COLO668 (cell line): Measurements from ENCODE around the gene CCL7.

Source experiments
- DNase-seq: peaks from one replicate; lab custom pipeline; 2025; ENCODE audit not compliant: unreplicated experiment; lab: John Stamatoyannopoulos, UW

Gene CCL7

DNA sequence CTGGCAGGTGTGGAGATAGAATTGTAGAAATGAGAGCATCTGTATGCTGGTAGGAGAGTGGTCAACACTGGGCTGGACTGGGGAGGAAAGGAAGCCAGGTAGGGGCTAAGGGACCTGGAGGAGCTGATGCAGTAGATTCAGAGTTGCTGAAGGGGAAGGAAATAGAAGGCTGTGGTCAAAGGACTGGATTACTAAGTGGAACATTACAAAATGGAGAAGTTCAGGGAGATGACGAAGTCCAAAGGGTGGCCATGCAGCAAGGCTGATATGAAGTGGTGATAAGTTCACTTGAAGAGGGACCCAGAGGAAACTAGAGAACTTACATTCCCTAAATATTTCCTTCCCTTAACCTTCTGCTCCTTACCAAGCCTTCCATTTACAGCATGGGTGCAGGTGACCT, 23.6 kb upstream of the CCL7 start:
- no peak for DNase-seq

DNA sequence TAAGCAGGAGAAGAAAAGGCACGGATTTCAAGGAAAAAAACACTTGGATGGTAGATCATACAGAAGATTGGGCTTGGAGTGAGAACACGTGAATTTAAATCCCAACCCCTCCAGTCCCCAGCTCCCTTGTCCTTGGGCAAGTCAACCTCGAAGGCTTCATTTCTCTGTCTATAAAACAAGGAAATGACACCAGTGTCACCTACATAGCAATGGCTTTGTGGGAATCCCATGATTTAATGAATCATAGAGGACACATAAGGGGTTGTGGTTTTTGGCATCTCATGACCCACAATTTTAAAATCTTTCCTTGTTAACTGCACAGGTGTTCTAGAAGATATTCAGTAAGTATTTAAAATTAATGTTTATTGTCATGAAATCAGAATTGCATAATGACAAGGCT, 23.1 kb upstream of the CCL7 start:
- DNase-seq, result no peak

DNA sequence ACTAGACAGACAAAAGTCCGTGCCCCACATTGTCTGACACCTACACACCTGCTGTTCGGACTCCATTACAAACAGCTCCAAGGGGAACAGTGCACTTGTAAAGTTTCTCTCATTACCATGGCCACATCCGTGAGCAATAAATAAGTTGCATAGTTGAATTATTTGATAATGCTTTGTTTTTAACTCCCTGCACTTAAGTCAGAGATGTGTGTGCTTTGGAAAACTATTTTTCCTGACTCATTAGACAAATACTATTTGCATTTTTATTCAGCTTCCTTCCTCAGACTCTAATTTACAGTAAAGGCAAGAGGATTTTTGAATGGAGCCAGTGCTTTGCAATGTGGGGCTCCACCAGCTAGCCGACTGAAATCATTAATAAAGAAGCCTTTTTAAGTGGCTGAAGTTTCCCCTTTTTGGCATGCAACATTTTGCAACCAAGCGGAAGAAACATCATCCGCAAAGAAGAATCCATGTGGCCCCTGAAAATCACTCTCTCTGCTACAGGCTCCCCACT, 21.5 kb upstream of the CCL7 start:
- no peak for DNase-seq

DNA sequence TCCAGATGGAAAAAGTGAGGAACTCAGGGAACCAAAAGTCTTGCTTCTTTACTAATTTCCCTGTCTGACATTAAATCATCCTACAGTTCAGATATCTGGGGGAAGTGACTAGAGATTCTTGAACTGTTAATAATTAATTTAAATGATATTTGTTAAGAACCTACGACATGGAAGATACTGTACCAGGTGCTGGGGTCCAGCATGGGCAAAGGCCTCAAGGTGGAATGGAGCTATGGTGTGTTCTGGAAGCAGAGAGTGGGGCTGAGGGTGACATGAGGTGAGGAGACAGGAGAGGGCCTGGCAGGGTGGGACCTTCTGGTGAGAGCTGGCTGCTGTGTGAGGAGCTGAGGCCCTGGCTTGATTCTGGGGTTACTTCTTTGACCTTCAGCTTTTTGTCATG, 21.0 kb upstream of the CCL7 start:
- no peak for DNase-seq

DNA sequence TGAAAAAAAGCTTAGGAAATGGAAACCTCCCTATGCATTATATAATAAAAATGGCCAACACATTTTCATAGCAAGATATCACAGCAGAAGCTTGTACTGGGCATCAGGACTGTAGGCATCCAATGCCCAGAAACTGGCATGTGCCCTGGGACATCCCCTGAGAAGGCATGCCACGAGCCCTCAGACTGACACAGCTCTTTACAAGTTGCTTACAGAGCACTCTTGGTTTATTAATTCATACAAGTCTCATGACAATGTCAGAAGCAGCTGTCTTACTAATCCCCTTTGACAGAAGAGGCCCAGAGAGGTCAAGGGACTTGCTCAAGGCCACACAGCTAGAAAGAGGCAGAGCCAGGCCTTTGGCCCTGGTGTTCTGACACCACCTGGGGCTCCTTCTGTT, 20.5 kb upstream of the CCL7 start:
- DNase-seq, result no peak

DNA sequence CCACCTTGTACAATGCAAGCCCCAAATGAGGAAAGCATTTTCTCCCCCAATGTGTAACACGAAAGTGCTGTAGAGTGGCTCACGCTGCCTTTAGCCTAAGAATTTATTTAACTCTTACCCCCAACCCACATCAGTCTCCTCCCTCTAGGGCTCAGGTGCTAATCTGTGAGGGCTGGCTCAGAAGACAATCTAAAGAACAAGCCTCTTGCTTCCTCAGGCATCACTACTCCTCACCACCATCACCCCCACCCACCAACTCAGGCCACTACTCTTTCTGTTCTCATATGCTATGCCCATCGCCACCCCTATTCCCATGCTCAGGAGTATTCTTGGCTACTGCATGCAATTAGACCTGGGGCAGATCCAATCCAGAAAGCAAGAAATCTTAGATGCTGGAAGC, 18.8 kb upstream of the CCL7 start:
- DNase-seq, result no peak

DNA sequence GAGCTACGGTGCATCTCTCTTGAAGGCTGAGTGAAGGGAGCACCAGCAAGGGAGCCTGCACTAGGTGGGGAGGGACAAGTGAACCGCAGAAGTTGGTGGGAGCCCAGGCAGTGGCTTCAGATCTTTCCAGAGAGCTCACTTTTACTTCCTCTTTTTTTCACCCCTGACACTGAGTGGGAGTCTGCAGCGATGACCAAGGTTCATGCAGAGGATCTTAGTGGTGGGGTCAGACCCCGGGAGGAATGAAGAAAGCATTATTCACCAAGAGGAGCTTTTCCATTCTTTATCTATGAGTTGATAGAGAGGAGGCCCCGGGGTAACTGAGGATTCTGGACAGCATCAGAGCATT, 18.0 kb upstream of the CCL7 start:
- DNase-seq, result no peak

DNA sequence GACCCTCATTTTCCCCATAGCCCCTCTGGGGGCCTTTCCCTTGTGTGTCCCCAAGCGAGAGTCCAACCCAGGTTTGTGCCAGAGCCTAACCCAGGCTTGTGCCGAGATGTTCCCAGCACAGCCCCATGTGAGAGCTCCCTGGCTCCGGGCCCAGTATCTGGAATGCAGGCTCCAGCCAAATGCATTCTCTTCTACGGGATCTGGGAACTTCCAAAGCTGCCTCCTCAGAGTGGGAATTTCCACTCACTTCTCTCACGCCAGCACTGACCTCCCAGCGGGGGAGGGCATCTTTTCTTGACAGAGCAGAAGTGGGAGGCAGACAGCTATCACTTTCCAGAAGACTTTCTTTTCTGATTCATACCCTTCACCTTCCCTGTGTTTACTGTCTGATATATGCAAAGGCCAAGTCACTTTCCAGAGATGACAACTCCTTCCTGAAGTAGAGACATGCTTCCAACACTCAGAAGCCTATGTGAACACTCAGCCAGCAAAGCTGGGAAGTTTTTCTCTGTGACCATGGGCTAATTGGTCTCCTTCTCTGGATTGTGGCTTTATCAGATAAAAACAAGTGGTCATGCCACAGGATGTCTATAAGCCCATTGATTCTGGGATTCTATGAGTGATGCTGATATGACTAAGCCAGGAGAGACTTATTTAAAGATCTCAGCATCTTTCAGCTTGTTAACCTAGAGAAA, 17.4 kb upstream of the CCL7 start:
- no peak for DNase-seq

DNA sequence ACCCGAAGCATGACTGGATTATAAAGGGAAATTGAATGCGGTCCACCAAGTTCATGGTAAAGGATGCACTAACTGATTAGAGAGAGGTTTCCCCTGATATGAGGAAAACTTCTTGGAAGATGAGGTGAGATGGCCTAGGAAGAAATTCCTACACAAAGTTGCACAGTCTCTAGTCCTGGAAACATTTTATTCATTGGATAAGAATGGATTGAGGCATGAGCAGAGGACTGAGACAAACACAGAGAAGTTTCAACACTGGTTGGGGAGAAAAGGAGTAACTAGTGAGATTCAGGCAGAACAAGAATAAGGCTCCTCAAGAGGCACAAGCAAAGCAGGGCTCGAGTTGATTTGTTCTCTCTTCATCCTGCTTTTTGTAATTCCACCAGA, 16.9 kb upstream of the CCL7 start:
- DNase-seq, result no peak

DNA sequence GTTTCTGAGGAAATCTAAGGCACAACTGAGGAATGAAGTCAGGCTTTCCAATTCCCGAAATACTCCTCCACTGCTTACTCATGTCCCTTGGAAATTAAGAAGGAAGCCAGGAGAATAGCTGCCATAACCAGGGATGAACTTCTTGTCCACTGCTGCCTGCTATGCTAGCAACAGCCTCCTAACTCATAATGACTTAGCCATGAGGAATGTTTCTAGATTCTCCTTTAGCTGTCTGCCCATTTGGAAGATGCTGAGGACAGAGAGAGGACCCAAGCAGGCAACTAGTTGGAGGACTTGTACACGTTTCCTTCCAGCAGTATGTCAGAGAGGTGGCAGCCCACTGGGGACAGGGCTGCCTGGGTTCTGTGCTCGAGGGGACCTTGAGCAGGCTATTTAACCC, 15.9 kb upstream of the CCL7 start:
- no peak for DNase-seq

DNA sequence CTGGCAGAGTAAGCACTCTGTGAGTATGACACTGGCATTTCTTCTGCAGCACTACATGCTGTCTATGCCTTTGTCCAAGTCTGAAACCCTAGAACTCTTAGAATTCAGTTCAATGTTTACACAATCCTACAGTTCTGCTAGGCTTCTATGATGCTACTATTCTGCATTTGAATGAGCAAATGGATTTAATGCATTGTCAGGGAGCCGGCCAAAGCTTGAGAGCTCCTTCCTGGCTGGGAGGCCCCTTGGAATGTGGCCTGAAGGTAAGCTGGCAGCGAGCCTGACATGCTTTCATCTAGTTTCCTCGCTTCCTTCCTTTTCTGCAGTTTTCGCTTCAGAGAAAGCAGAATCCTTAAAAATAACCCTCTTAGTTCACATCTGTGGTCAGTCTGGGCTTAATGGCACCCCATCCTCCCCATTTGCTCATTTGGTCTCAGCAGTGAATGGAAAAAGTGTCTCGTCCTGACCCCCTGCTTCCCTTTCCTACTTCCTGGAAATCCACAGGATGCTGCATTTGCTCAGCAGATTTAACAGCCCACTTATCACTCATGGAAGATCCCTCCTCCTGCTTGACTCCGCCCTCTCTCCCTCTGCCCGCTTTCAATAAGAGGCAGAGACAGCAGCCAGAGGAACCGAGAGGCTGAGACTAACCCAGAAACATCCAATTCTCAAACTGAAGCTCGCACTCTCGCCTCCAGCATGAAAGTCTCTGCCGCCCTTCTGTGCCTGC, 15.2 kb upstream of the CCL7 start, which contains the start of gene CCL2:
CCL2 (plus strand) TSS at position 635 of the 730 bp plus-strand sequence; CDS start at position 700, 65 bp downstream.
- DNase-seq, result no peak

DNA sequence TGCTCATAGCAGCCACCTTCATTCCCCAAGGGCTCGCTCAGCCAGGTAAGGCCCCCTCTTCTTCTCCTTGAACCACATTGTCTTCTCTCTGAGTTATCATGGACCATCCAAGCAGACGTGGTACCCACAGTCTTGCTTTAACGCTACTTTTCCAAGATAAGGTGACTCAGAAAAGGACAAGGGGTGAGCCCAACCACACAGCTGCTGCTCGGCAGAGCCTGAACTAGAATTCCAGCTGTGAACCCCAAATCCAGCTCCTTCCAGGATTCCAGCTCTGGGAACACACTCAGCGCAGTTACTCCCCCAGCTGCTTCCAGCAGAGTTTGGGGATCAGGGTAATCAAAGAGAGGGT, 14.7 kb upstream of the CCL7 start:
- no peak for DNase-seq

DNA sequence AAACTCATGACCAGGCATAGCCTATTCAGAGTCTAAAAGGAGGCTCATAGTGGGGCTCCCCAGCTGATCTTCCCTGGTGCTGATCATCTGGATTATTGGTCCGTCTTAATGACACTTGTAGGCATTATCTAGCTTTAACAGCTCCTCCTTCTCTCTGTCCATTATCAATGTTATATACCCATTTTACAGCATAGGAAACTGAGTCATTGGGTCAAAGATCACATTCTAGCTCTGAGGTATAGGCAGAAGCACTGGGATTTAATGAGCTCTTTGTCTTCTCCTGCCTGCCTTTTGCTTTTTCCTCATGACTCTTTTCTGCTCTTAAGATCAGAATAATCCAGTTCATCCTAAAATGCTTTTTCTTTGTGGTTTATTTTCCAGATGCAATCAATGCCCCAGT, 14.2 kb upstream of the CCL7 start:
- DNase-seq, result no peak

DNA sequence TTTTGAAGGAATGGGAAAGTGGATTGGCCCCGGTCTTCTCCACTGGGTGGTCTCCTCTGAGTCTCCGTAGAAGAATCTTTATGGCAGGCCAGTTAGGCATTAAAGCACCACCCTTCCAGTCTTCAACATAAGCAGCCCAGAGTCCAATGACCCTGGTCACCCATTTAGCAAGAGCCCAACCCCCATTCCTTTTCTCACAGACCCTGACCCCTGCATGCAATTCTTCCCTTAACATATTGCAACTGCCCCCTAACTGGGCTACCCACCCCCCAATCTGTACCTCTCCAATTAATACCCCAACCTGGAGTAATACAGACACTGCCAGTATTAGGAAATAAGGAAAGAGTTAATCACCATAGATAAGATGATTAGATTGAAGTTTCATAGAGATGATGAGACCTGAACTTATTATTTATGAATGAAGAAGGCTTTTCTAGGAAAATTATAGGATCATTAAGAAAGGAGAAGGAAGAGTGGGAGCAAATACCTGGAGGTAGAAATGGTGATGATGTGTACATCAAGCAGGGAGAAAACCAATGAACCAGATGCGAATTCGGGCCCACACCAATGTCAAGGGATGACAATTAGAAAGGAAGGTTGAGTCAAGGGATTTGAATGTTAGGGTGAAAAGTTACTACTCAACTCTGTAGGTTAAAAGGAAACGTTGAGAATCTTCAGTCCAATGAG, 12.6 kb upstream of the CCL7 start:
- DNase-seq, result no peak

DNA sequence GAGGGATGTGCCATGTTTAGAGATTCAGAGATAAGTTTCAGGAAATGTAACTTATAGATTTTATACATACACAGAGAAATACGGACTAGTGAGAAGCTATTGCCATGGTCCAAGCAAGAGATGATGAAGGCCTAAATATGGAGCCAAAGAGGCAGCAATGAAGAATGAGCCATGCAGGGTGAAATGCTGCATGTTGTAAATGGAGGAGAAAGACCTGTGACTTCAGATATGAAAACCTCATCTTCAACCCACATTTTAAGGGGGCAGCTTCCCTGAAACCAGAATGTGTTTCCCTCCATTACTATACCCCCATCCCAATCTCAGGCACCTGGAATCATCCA, 12.1 kb upstream of the CCL7 start:
- DNase-seq, result no peak

DNA sequence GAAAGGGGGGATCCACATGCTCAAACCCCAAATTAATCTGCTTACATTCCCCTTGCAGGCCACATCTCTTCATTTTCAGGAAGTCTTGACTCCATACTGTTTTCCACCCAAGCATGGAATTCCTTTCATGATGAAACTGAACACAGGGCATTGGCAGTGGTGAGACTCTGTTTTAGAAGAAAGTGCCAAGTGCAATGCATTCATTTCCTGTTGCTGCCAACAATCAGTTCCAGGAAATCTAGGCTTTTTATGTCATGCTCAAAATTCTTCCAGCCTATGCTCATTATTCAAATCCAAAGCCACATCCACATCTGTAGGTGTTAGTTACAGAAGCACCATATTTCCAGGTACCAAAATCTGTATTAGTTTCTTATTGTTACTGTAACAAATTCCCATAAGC, 10.9 kb upstream of the CCL7 start:
- DNase-seq, result no peak

DNA sequence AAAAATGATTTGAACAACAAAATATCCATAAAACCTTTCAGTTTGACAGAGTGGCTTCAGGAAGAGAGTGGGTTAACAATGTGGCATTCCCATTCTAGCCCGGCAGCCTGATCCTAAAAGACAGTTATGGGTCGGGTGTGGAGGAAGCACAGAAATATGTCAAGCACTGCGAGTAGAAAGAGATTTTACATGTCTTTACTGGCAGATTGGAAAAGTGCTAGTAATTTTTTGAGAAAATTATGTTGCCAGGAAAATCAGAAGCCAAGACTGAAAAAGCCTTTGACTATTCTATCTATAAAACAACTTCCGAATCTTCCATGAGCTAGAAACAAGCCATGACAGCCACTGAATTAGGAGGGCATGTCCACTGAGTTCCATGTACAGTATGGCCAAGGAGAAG, 9.2 kb upstream of the CCL7 start:
- DNase-seq, result no peak

DNA sequence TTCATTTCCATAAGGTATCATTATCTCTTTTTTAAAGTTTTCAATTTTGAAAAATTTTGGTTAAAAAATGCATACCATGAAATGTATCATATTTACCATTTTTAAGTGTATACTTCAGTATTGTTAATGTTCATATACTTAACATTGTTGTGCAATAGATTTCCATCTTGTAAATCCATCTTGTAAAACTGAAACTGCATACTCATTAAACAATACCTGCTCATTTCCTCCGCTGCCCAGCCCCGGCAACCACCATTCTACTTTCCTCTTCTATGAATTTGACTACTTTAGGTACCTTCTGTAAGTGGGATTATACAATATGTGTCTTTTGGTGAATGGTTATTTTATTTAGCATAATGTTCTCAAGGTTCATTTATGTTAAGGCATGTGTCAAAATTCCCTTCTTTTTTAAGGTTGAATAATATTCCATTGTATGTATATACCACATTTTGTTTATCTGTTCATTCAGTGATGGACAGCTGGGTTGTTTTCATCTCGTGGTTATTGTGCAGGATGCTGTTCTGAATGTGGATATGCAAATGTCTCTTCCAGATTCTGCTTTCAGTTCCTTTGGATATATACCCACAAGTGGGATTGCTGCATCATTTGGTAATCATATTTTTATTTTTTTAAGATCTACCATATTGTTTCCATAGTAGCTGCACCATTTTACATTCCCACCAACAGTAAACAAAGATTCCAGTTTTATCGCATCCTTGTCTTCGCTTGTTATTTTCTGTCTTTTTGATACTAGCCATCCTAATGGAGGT, 8.3 kb upstream of the CCL7 start:
- no peak for DNase-seq

DNA sequence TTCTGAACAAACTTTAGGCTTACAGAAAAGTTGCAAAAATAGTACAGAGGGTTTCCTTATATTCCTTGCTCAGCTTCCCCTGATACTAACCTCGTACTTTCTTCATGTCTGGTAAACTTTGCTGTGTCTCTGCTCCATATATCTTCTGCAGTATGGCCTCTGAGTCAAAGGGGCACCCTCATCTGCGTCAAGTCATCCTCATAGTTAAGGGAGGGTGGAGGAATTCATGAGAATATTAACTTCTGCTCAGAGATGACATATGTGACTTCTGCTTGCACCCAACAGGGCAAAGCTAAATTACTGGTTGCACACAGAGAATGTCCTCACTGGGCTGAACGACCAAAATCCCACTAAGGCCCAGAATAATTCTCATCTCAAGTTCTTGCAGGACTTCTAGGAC, 4.3 kb upstream of the CCL7 start:
- DNase-seq, result no peak

DNA sequence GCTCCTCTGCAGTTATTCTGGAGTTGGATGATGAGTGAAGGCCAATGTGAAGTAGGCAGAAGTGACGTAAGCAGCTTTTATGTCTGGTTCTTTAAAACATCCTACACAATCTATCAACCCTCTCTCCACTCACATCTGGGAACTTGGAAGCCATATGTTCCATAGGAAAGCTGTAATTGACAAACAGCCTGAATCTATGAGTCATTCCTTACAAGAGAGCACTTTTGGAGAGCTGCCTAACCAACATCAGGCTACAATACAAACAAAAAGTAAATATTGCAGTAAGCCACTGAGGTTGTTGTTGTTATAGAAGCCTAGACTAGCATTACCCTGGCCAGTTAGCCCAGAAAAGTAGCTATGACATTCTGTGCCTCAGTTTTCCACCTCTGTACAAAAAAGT, 5.9 kb downstream of the CCL7 start:
- no peak for DNase-seq

DNA sequence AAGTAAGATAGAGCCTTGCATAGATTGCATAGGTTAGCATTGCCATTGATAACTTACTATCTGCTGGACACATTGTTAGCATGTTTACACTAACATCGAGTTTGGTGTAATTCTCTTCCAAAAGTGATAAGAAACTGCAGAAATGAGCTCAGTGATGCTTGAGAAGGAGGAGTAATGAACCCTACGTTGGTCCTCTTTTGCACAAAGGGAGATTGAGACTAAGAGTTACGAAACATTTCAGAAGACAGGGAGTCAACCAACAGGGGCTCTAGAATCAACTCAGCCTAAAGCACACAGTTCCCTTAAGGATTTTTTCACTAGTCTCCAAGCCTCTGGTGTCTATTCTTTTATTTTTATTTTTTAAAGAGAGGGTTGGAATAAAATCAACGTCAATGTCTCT, 6.8 kb downstream of the CCL7 start:
- DNase-seq, result no peak

DNA sequence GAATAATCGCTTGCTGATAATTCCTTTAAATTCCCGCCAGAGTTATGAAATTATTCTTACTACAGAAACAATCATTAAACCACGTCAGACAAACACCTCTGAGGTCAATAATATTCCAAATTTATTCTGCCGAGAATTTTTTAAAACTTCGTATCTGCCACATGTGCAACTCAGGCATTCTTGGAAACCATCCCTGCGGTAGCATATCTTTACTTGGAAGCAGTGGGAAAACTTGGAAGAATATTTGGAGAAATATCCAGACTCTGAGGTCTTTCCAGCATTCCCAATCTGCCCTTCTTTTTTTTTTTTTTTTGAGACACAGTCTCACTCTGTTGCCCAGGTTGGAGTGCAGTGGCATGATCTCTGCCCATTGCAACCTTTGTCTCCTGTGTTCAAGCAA, 13.6 kb downstream of the CCL7 start:
- DNase-seq, result no peak
